Esophagus squamous epithelium (tissue), 4 donors: ENCODE data around the gene SMAD5.

ENCODE experiments used
- POLR2A ChIP-seq, 4 donors: fragments of 450-650 bp; IDR thresholded peaks; one replicate each; pipeline ENCODE4 v1.6.1; 2017; ENCODE audit warnings: antibody characterized with exemption in 4 of 4, mild to moderate bottlenecking in 4 of 4, moderate library complexity in 3 of 4
- TF ChIP-seq, protein P1 (sequence below), 6 experiments: fragments of 450-650 bp in 4 of 6; fragments of 200-600 bp in 2 of 6; sonication (generic) in 2 of 6; IDR thresholded peaks; one replicate each; pipeline ENCODE4 v1.5.1; 2016 to 2019; ENCODE audit warnings: antibody characterized with exemption in 6 of 6, mild to moderate bottlenecking in 4 of 6, moderate library complexity in 4 of 6

DNA sequence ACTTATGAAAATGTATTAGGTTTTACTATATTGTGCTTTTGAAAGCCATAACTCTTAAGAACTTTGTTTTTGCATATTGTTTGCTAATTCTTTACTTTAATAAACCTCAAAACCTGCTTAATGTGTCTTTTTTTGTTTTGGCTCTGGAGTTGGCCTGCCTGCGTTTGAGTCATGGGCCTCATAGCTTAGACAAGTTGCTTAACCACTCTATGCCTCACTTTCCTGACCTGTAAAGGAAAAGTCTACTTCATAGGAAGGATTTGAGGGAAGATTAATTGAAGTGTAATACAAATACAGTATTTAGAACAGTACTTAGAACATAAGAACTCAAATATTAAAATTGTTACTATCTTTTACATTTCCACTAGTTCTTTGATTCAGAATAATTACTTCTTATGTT lies 50.0 kb downstream of the SMAD5 start:
- TF ChIP-seq, protein P1, sequence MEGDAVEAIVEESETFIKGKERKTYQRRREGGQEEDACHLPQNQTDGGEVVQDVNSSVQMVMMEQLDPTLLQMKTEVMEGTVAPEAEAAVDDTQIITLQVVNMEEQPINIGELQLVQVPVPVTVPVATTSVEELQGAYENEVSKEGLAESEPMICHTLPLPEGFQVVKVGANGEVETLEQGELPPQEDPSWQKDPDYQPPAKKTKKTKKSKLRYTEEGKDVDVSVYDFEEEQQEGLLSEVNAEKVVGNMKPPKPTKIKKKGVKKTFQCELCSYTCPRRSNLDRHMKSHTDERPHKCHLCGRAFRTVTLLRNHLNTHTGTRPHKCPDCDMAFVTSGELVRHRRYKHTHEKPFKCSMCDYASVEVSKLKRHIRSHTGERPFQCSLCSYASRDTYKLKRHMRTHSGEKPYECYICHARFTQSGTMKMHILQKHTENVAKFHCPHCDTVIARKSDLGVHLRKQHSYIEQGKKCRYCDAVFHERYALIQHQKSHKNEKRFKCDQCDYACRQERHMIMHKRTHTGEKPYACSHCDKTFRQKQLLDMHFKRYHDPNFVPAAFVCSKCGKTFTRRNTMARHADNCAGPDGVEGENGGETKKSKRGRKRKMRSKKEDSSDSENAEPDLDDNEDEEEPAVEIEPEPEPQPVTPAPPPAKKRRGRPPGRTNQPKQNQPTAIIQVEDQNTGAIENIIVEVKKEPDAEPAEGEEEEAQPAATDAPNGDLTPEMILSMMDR (IDR thresholded peaks at IDR 0.05): no peak
- TF ChIP-seq POLR2A (IDR thresholded peaks at IDR 0.05): no peak
